ENCODE data around the gene MUC15. TPM values are rescaled to one million over a fixed set of nuclear protein-coding genes. Genes with fewer than 3 reads are reported as not detected.

Gene MUC15
- total and polyA plus RNA-seq, 10 of the 15 experiments (the other 5 are each of a cell fraction or from before 2014, with no cell fraction given): 0.03 to 0.86 (median 0.09) TPM; not detected in 6

- WGBS (ENCODE audit: insufficient coverage, insufficient replicate concordance, low lambda C conversion rate, missing lambda C conversion rate): 36% methylated on average over 1 of the region's 1 CpG
- Histone ChIP-seq H3K27ac (ENCODE audit: control insufficient read depth, insufficient read depth) (no peak overlapping the region), H3K4me3 (no peak overlapping the region), H3K4me2 (ENCODE audit: control insufficient read depth, insufficient read depth) (no peak overlapping the region), H2AFZ (ENCODE audit: control insufficient read depth, low read depth, low read length) (no peak overlapping the region), H3K9me3 (replicated peaks; ENCODE audit: control insufficient read depth, insufficient read depth, low read length) (no peaks in the 10 kb centered on the region), H3K4me1 (ENCODE audit: control insufficient read depth, insufficient read depth, low read length) (no peaks in the 10 kb centered on the region), H3K79me2 (ENCODE audit: control insufficient read depth, insufficient read depth, low read length) (no peaks in the 10 kb centered on the region), H3K9ac (ENCODE audit: control insufficient read depth, insufficient read depth, low read length) (no peak overlapping the region), H3K27me3 (replicated peaks in 1 of 2; ENCODE audit: control insufficient read depth in 2 of 2, insufficient read depth in 2 of 2, low read length in 1 of 2) (no peaks in the 10 kb centered on the region), H3K36me3 (ENCODE audit: control insufficient read depth in 2 of 2, insufficient read depth in 2 of 2, low read length in 1 of 2) (no peaks in the 10 kb centered on the region), H4K20me1 (ENCODE audit: control insufficient read depth, insufficient read depth) (no peaks in the 10 kb centered on the region)
- intact Hi-C loops (cut with micrococcal nuclease; ENCODE audit: unreplicated experiment) (loop anchor here (1.0 to 10.0 kb wide), 5 partner anchors 72 to 254 kb away; partner anchors contain the start of gene ANO3), in situ Hi-C loops (cut with MboI) (loop anchor here (10.0 kb wide), 1 partner anchor 256 kb away; no protein-coding TSS in a partner anchor)
- no TSS peak for BruUV-seq (replicated peaks)
- ChIA-PET POLR2A (interaction anchor here (1.3 kb wide), 1 partner anchor 20 kb away, joined by 3 read pairs; no protein-coding TSS in a partner anchor), CTCF (interaction anchor here (0.7 to 3.6 kb wide), 30 partner anchors 9 to 945 kb away, joined by 3 to 40 read pairs (median 4); partner anchors contain the start of genes ANO3 and MUC15), RAD21 (ENCODE audit: unreplicated experiment) (interaction anchor here (0.7 to 2.2 kb wide), 21 partner anchors 8 to 265 kb away, joined by 3 to 10 read pairs (median 4); partner anchors contain the start of gene MUC15), SMC1A (ENCODE audit: uncharacterized antibody, unreplicated experiment) (interaction anchor here (0.7 to 2.2 kb wide), 25 partner anchors 8 to 257 kb away, joined by 3 to 27 read pairs (median 4); partner anchors contain the start of gene MUC15)
- TF ChIP-seq YY1 (IDR thresholded peaks at IDR 0.05; ENCODE audit: low read depth, low read length): no peak
- TF ChIP-seq SMC3 (IDR thresholded peaks at IDR 0.05; ENCODE audit: borderline replicate concordance, low read length): peak; percentile 34; the same call in 1 of the 2 replicates
- TF ChIP-seq TCF7 (IDR thresholded peaks at IDR 0.05; ENCODE audit: borderline replicate concordance): no peak
- TF ChIP-seq RAD21 (IDR thresholded peaks at IDR 0.05; ENCODE audit: insufficient read depth, low read depth, low read length): peak; percentile 49; the same call in 1 of the 2 replicates
- no peak for TF ChIP-seq RCOR1 (conservative IDR thresholded peaks at IDR 0.05; ENCODE audit: low read depth, low read length)
- TF ChIP-seq, protein P1, sequence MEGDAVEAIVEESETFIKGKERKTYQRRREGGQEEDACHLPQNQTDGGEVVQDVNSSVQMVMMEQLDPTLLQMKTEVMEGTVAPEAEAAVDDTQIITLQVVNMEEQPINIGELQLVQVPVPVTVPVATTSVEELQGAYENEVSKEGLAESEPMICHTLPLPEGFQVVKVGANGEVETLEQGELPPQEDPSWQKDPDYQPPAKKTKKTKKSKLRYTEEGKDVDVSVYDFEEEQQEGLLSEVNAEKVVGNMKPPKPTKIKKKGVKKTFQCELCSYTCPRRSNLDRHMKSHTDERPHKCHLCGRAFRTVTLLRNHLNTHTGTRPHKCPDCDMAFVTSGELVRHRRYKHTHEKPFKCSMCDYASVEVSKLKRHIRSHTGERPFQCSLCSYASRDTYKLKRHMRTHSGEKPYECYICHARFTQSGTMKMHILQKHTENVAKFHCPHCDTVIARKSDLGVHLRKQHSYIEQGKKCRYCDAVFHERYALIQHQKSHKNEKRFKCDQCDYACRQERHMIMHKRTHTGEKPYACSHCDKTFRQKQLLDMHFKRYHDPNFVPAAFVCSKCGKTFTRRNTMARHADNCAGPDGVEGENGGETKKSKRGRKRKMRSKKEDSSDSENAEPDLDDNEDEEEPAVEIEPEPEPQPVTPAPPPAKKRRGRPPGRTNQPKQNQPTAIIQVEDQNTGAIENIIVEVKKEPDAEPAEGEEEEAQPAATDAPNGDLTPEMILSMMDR (IDR thresholded peaks at IDR 0.05 in 2 of 3, conservative IDR thresholded peaks at IDR 0.05 in 1 of 3; ENCODE audit: control insufficient read depth in 2 of 3, extremely low read depth in 1 of 3, insufficient read depth in 1 of 3, low read depth in 3 of 3, low read length in 3 of 3): peak in 2 of 3 experiments; percentile 19 to 35; a peak in 3 of 6 replicates
- no peak for TF ChIP-seq TCF12 (IDR thresholded peaks at IDR 0.05; ENCODE audit: low read depth, low read length)
- 0 out of 2 replicates have a peak, but pooled peaks have one; percentile 14 for TF ChIP-seq ZNF592 (IDR thresholded peaks at IDR 0.05)
- no peak for FAIRE-seq
- DNase-seq (ENCODE audit: low read depth, low spot score): no peak
- ATAC-seq: peak; percentile 55
Measured at GRCh38 chr11:26551186-26551801, 20.8 kb downstream of the MUC15 start.
